Natural killer cell treated with Interleukin-12 subunit alpha and Interleukin-12 subunit beta and Interleukin-15 and Interleukin-18, amount 100 ng/mL, for 72 hours (primary cell): ENCODE data around the gene FARSB. TPM values are rescaled to one million over a fixed set of nuclear protein-coding genes. Genes with fewer than 3 reads are reported as not detected.
"Not testable (repeated sequence)": the region's sequence is repeated elsewhere in the genome, so short reads cannot be mapped to it uniquely, and the experiment has no call there.

Experiments
- ATAC-seq, 2 donors: fragments of 150-1000 bp; cut with Tn5 transposase in 1 of 2; sonication (Bioruptor Pico), chemical (Tn5 transposase) in 1 of 2; 2 replicates each; pipeline ENCODE4 v1.10.0; 2021
- DNase-seq: peaks from one replicate; pipeline ENCODE4 v3.0.0; 2022; ENCODE audit warnings: low spot score
- H3K27ac Mint-ChIP-seq, 2 donors: 1 replicate in 1 of 2; 2 replicates in 1 of 2; pipeline ENCODE4 v1.8.0; 2022; ENCODE audit warnings: mixed read lengths in 2 of 2, mild to moderate bottlenecking in 1 of 2, moderate library complexity in 1 of 2
- H3K27me3 Mint-ChIP-seq, 2 donors: 1 replicate in 1 of 2; 2 replicates in 1 of 2; pipeline ENCODE4 v1.8.0; 2022; ENCODE audit warnings: mixed read lengths in 2 of 2
- H3K36me3 Mint-ChIP-seq: one replicate; pipeline ENCODE4 v1.8.0; 2022; ENCODE audit warnings: mixed read lengths
- H3K4me1 Mint-ChIP-seq, 2 donors: 1 replicate in 1 of 2; 2 replicates in 1 of 2; pipeline ENCODE4 v1.8.0; 2022; ENCODE audit warnings: low read depth in 2 of 2, mixed read lengths in 2 of 2, mild to moderate bottlenecking in 1 of 2
- H3K4me3 Mint-ChIP-seq: one replicate; pipeline ENCODE4 v1.8.0; 2022; ENCODE audit warnings: mixed read lengths
- H3K9me3 Mint-ChIP-seq: 2 replicates; pipeline ENCODE4 v1.8.0; 2022; ENCODE audit warnings: mixed read lengths
- total RNA-seq, 2 donors: library from RNA; stranded (reverse); gene quantifications; one replicate each; pipeline ENCODE4 v1.2.3, GENCODE V29; 2022

Gene FARSB
- total RNA-seq, 2 donors from 2014 or later, result 27.7 to 44.5 TPM

DNA sequence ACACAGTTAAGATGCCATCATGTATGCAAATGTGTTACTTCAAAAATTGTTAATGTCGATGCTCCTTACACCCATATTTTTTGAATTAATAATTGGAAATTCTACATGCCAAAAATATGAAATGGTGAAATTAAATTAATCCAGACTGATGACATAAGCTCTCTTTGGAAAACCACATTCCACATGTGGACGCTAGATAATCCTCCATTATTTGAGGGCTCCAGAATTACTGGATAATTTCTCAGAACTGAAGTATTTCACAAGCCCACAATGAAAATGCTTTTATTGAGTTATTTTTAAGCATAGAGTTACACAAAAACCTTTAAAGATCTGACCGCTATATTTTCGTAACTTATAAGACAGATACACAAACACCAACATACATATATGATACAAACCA lies 47.8 kb downstream of the FARSB start:
- Mint-ChIP-seq H3K27ac (no peak overlapping the region), H3K36me3 (peaks cover 21% of the 10 kb centered on the region), H3K27me3 (no peaks in the 10 kb centered on the region), H3K4me1 (no peaks in the 10 kb centered on the region), H3K9me3 (no peaks in the 10 kb centered on the region), H3K4me3 (no peak overlapping the region)
- no peak for DNase-seq
- ATAC-seq, result no peak

GRCh38 chr2:222606306-222606705 lies 49.6 kb downstream of the FARSB start:
- H3K36me3 Mint-ChIP-seq, result peaks cover 21% of the 10 kb centered on the region
- ATAC-seq, result no peak

GRCh38 chr2:222604749-222605515 lies 51.0 kb downstream of the FARSB start:
- Mint-ChIP-seq H3K9me3 (no peaks in the 10 kb centered on the region), H3K27me3 (no peaks in the 10 kb centered on the region), H3K4me1 (no peaks in the 10 kb centered on the region), H3K36me3 (peaks cover 16% of the 10 kb centered on the region), H3K27ac (no peak overlapping the region), H3K4me3 (no peak overlapping the region)
- ATAC-seq, result no peak
- no peak for DNase-seq

More at GRCh38 chr2:222606306-222606705, 49.6 kb downstream of the FARSB start:
- no peaks in the 10 kb centered on the region for H3K27me3 Mint-ChIP-seq
- no peaks in the 10 kb centered on the region for H3K4me1 Mint-ChIP-seq
- no peak overlapping the region for H3K4me3 Mint-ChIP-seq
- no peak for DNase-seq
- H3K9me3 Mint-ChIP-seq, result no peaks in the 10 kb centered on the region
- no peak overlapping the region for H3K27ac Mint-ChIP-seq

GRCh38 chr2:222603501-222603900 lies 52.4 kb downstream of the FARSB start:
- Mint-ChIP-seq H3K27me3 (no peaks in the 10 kb centered on the region), H3K4me3 (no peak overlapping the region), H3K9me3 (no peaks in the 10 kb centered on the region), H3K4me1 (no peaks in the 10 kb centered on the region), H3K27ac (no peak overlapping the region), H3K36me3 (peaks cover 19% of the 10 kb centered on the region)
- ATAC-seq (no peak), DNase-seq (no peak)

DNA sequence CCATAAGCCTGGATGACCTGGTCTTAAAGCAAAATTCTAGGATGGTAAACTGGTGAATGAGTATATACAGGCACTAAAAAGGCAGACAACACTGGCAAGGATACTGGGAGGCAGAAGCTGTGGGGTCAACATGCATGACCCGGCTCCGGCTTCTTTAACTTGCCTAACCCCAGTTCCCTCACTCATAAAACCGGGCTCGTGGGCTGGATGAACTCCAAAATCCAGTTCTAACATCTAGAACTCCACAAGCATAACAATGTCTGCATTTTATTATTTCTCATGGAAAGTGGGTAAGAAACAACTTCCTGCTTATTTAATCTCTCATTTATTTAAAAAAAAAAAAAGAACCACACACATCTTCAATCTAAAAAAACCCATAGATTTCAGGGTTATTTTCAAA lies 57.3 kb downstream of the FARSB start:
- H3K4me1 Mint-ChIP-seq, result no peaks in the 10 kb centered on the region
- no peak overlapping the region for H3K27ac Mint-ChIP-seq
- no peaks in the 10 kb centered on the region for H3K9me3 Mint-ChIP-seq
- H3K36me3 Mint-ChIP-seq, result peaks cover 31% of the 10 kb centered on the region
- DNase-seq, result no peak
- no peak for ATAC-seq
- H3K4me3 Mint-ChIP-seq, result no peak overlapping the region
- no peaks in the 10 kb centered on the region for H3K27me3 Mint-ChIP-seq

DNA sequence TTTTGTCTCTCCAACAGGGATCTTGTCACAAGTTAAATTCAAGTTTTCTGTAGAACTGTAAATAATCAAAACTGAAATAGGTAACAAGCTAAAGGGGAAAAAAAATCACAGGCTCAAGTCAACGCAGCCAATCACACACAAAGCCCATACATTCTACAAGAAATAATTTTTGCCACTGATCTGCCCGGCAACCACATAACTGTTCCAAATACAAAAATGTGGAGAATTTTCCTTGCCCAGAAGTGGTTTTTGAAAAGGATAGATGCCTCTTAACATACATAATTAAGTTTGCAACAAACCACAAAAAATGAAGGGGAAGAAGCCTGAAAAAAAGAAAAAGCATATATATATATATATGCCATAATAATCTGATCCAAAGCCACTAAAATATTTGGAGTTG lies 60.3 kb downstream of the FARSB start:
- Mint-ChIP-seq H3K27ac (no peak overlapping the region), H3K36me3 (peaks cover 31% of the 10 kb centered on the region), H3K27me3 (no peaks in the 10 kb centered on the region), H3K9me3 (no peaks in the 10 kb centered on the region), H3K4me3 (no peak overlapping the region), H3K4me1 (no peaks in the 10 kb centered on the region)
- DNase-seq (no peak), ATAC-seq (no peak)

GRCh38 chr2:222594679-222595078 lies 61.2 kb downstream of the FARSB start:
- DNase-seq (no peak), ATAC-seq (no peak)
- no peaks in the 10 kb centered on the region for H3K4me1 Mint-ChIP-seq
- no peak overlapping the region for H3K27ac Mint-ChIP-seq
- peaks cover 31% of the 10 kb centered on the region for H3K36me3 Mint-ChIP-seq
- no peak overlapping the region for H3K4me3 Mint-ChIP-seq
- no peaks in the 10 kb centered on the region for H3K27me3 Mint-ChIP-seq
- no peaks in the 10 kb centered on the region for H3K9me3 Mint-ChIP-seq

DNA sequence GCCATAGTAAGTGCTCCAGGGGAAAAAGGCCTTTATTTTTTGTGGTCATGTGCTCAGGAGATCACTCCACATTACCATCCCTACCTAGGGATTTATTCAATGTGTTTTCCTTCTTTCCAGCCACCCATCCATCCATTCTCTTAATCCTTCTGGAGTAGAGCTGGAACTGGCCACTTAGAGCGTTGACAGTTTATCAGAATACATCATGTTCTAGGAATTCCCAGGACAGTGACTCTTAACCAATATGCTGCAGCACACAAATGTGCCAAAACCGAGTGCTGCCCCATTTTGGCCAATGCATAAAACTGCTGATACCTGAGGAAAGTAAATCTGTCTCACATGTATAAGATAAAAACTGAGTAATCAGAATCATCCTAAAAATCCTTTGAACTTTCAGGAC lies 63.7 kb downstream of the FARSB start:
- ATAC-seq (no peak), DNase-seq (no peak)
- Mint-ChIP-seq H3K9me3 (no peaks in the 10 kb centered on the region), H3K4me3 (no peak overlapping the region), H3K27me3 (no peaks in the 10 kb centered on the region), H3K4me1 (peaks cover 3% of the 10 kb centered on the region in 2 donors), H3K36me3 (peaks cover 21% of the 10 kb centered on the region), H3K27ac (no peak overlapping the region)

- Mint-ChIP-seq H3K36me3 (peaks cover 24% of the 10 kb centered on the region), H3K9me3 (no peaks in the 10 kb centered on the region), H3K27me3 (no peaks in the 10 kb centered on the region), H3K4me1 (peaks cover 6 to 8% of the 10 kb centered on the region in 2 donors), H3K4me3 (no peak overlapping the region), H3K27ac (no peak overlapping the region)
- no peak for ATAC-seq
- DNase-seq, result no peak
These were observed 64.2 kb downstream of the FARSB start for GRCh38 chr2:222591661-222592060.

GRCh38 chr2:222584589-222584988 lies 71.3 kb downstream of the FARSB start:
- not testable (repeated sequence) for ATAC-seq, H3K4me3 Mint-ChIP-seq, DNase-seq, H3K27me3 Mint-ChIP-seq, H3K9me3 Mint-ChIP-seq, H3K27ac Mint-ChIP-seq
- Mint-ChIP-seq H3K36me3 (peaks cover 22% of the 10 kb centered on the region), H3K4me1 (peaks cover 13 to 26% of the 10 kb centered on the region in 2 donors)

- no peaks in the 10 kb centered on the region for H3K27me3 Mint-ChIP-seq
- H3K27ac Mint-ChIP-seq, result no peak overlapping the region
- H3K4me3 Mint-ChIP-seq, result no peak overlapping the region
- no peaks in the 10 kb centered on the region for H3K9me3 Mint-ChIP-seq
- ATAC-seq, result no peak
- peaks cover 22% of the 10 kb centered on the region for H3K36me3 Mint-ChIP-seq
- H3K4me1 Mint-ChIP-seq, result peaks cover 13 to 26% of the 10 kb centered on the region in 2 donors
- no peak for DNase-seq
These were observed 73.0 kb downstream of the FARSB start for GRCh38 chr2:222582928-222583327.

DNA sequence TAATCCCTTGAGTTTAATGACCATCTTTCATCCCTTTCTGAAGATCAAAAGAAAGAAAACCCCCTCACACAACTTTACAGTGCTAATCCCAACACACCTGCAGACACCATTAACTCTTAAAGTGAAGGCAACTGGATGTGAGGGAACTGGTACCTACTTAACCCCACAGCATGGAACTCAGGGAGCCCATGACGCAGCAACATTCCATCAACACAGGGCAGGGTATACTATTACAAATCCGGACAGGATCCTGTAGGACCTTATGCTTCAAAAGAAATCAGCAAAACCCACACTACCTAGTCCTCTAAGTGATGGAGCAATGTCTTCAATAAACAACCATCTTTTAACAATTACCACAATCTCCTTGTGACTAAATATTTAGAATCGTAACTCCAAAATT lies 78.6 kb downstream of the FARSB start:
- DNase-seq, result no peak
- Mint-ChIP-seq H3K27ac (no peak overlapping the region), H3K9me3 (no peaks in the 10 kb centered on the region), H3K27me3 (no peaks in the 10 kb centered on the region), H3K36me3 (peaks cover 10% of the 10 kb centered on the region), H3K4me3 (no peak overlapping the region), H3K4me1 (peaks cover 12 to 14% of the 10 kb centered on the region in 2 donors)
- ATAC-seq, result no peak

DNA sequence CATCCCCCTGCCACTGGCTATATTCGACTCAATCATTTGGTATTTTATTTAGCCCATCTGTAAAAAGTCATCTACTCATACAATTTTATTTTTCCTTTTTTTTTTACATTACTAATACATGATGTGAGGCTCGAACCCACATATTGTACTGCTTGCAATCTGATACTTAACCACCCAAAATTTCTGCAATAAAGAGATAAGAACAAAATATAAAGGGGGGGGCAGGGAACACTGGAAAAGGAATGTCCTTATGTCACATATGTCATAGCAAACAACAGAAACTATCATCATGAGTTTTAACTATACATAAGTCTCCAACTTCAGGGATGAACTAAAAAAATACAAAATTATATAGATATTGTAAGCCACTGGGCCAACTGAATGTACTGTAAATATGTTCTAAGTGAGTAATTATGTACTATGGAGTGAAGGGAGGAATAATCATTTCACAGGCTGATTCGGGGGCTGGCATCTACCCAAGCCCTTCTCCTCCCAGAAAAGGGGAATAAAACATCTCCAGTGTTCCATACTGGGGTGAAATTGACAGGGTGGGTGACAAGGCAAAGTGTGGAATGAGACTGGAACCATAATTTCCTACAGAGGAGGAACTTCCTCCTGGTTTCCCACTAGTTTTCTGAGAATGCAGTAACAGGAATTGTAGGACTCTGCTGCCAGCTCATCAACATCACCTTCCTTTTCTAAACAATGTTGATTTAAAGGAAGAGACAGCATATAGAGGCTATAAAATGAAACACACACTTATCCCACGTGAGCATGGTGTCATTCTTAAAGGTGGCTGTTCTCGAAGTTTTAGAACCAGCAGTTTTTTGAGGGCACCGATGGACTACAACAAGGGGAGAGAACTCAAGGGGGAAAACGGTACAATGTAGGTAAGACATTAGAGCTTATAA lies 79.5 kb downstream of the FARSB start:
- H3K36me3 Mint-ChIP-seq, result peaks cover 15% of the 10 kb centered on the region
- no peaks in the 10 kb centered on the region for H3K9me3 Mint-ChIP-seq
- no peaks in the 10 kb centered on the region for H3K27me3 Mint-ChIP-seq
- no peak overlapping the region for H3K4me3 Mint-ChIP-seq
- DNase-seq (no peak), ATAC-seq (no peak)
- peaks cover 7 to 11% of the 10 kb centered on the region in 2 donors for H3K4me1 Mint-ChIP-seq
- no peak overlapping the region for H3K27ac Mint-ChIP-seq

DNA sequence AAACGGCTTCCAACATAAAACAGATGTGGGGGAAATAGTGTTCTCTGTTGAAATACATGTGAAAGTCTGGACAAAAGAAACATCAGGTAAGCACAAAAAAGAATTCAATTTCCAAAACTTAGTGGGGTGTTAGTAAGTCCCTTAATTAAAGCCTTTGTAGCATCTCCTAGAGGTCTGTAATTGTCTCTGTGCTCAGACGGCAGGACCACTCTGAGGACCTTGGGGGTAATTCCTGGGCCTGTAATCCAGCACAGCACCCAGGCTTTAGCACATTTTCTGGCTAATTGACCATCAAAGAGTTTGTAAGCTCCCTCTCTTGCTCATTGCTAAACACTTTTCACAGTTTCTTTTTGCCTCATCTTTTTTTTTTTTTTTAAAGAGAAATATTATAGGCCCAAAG lies 80.3 kb downstream of the FARSB start:
- H3K27ac Mint-ChIP-seq, result no peak overlapping the region
- peaks cover 17% of the 10 kb centered on the region for H3K36me3 Mint-ChIP-seq
- no peak overlapping the region for H3K4me3 Mint-ChIP-seq
- H3K4me1 Mint-ChIP-seq, result peaks cover 7% of the 10 kb centered on the region in 2 donors
- DNase-seq (no peak), ATAC-seq (no peak)
- H3K9me3 Mint-ChIP-seq, result no peaks in the 10 kb centered on the region
- H3K27me3 Mint-ChIP-seq, result no peaks in the 10 kb centered on the region
